IPS-NIHi11 (cell line): ENCODE data around the gene DPEP3.
"Not testable (repeated sequence)": the region's sequence is repeated elsewhere in the genome, so short reads cannot be mapped to it uniquely, and the experiment has no call there.

Experiments used
- DNase-seq: peaks from one replicate; pipeline ENCODE4 v3.0.0; 2012; ENCODE audit warnings: mixed read lengths, low spot score

DPEP3 gene, protein sequence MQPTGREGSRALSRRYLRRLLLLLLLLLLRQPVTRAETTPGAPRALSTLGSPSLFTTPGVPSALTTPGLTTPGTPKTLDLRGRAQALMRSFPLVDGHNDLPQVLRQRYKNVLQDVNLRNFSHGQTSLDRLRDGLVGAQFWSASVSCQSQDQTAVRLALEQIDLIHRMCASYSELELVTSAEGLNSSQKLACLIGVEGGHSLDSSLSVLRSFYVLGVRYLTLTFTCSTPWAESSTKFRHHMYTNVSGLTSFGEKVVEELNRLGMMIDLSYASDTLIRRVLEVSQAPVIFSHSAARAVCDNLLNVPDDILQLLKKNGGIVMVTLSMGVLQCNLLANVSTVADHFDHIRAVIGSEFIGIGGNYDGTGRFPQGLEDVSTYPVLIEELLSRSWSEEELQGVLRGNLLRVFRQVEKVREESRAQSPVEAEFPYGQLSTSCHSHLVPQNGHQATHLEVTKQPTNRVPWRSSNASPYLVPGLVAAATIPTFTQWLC

DNA sequence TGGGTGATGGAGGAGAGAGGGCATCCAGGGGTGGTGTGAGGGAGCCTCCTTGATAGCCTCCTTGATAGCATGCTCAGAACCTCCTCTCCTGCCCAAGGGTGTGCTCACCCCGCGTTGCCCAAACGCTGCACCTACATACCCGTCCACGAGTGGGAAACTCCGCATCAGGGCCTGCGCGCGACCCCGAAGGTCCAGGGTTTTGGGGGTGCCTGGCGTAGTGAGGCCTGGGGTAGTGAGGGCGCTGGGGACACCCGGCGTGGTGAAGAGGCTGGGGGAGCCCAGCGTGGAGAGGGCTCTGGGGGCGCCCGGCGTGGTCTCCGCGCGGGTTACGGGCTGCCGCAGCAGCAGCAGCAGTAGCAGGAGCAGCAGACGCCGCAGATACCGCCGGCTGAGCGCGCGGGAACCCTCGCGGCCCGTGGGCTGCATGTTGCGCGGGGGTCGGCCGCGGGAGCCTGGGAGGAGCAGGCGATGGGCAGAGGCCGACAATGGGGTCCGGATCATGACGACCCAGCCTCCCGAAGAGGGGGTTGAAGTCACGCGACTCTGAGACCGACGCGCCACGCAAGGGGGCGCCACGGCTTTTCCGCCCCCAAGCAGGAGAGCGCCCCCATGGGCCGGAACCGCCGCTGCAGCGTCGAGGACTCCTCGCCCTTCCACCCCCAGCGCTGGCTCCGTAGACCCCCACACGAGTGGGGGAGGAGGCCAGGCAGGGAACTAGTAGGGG, at the start of gene DPEP3:
Gene DPEP3 (minus strand): TSS at position 545 of the 724 bp plus-strand sequence. CDS start 119 bp downstream, at position 426.
- peak; percentile 75 for DNase-seq

DNA sequence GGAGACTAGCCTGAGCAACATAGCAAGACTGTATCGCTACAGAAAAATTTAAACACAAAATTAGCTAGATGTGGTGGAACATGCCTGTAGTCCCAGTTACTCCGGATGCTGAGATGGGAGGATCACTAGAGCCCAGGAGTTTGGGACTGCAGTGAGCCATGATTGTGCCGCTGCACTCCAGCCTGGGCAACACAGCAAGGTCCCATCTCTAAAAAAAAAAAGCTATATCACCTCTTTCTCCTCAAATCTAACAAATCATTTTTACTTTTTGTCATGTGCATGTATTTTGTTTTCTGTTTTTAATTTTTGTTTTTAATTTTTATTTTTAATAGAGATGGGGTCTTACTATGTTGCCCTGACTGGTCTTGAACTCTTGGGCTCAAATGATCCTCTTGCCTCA, 48.7 kb upstream of the DPEP3 start:
- DNase-seq, result no peak

DNA sequence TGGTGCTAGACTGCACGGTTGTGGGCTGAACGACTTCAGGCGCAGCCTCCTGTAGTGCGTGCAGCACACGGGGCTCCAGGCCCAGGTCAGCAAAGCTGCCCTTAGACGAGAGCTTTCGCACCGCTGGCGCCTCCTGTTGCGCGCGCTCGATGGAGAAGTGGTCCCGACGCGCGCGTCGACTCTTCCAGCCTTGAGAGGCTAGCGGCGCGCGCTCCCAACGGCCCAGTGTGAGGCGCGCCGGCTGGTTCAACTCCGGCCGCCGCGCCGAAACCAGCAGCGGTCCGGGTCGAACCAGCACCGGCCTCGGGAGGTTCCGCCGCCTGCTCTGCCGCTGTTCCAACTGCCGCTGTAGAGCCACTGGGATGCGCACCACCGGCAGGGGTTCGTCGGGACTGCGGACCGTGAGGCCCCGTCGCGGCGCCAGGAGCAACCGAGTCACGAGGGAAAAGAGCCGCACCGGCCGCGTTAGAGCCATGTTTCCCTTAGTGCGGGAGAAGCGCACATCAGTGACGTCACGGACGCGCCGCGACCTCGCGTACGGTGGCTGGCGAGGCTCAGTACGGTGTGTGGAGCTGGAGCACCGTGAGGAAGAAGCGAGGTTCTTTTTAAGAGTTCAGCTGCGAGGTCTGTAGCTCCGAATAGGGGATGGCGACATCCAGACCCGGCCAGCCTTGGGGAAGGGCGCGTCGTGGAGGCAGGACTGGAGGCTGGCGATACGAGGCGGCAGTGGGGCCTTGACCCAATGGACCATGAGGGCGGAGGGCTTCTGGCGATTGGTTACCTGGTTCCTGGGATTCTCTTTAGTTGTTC, 42.6 kb upstream of the DPEP3 start, which contains the start of the genes DDX28 and DUS2:
Gene DDX28 (minus strand): TSS at position 505 of the 810 bp plus-strand sequence. CDS start 30 bp downstream, at position 475.
Gene DUS2 (plus strand): TSS at position 557 of the 810 bp plus-strand sequence. CDS start 14,740 bp downstream, outside the sequence.
- peak; percentile 97 for DNase-seq

GRCh38 chr16:68022278-68022727, 42.0 kb upstream of the DPEP3 start:
- no peak for DNase-seq

GRCh38 chr16:68021490-68021889, 41.2 kb upstream of the DPEP3 start:
- DNase-seq, result no peak

GRCh38 chr16:68019167-68019680, 38.9 kb upstream of the DPEP3 start:
- DNase-seq, result no peak

DNA sequence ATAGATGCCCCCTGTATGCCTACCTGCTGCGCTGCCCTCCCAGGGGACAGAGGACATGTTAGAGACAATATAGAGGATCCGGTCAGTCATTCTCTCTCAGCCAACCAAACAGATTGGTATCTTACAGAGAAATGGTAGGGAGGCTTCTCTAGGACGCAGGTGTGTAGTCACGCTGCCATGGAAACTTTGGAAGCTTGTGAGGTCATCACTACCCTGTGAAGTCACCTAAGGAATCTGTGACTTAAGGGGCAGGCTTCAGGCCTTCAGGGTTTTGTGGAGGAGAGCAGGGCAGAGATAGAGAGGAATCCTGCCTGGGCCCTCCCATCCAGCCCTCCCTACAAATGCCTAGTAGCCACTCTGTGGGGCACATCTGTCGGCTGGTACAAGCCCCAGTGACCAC, 35.4 kb upstream of the DPEP3 start, which contains the start of gene DPEP2NB:
Gene DPEP2NB (minus strand): TSS at position 231 of the 400 bp plus-strand sequence. CDS start 141 bp downstream, at position 90.
- DNase-seq, result no peak

DNA sequence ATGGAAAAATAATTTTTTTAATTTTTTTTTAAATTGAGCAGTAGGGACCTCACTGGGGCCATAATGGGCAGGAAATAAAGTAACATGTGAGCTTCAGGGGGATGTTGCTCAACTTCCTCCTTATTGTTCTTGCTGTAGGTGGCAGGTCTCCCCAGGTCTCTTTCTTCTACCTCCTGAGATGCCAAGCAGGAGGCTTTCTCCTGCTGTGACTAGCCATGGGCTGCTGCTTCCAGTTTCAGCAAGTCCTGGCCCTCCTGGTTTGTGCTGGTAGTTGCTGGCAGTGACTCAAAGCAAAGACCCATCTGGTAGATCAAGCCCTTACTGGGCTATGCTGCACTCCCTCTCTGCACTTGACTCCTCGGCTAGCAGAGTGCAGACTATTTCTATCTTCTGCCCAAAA, 33.1 kb upstream of the DPEP3 start:
- no peak for DNase-seq

GRCh38 chr16:68009872-68010271, 29.6 kb upstream of the DPEP3 start:
- not testable (repeated sequence) for DNase-seq

DNA sequence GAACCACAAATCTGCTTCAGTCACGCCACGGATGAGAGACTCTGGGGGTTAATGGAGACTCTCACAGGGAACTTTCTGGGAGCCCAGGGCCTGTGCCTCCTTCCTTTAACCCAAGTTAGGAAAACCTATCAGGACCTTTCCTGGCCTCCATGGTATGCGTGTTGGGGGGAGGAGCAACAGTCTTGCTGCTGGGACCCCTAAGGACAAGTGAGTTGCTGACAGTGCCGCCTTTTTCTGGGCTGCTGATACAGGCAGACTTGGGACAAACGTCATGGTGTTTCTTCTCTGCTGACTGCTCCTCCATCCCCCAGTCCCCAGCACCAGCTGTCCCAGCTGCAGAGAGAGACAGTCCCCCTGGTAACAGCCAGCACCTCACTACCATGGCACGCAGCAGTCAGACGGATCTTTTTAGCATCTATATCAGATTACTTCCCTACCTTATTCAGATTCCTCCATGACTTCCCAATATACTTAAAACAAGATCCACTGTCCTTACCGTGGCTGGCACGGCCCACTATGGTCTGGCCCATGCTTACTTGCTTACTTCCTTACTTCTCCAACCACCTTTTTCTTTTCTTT, 28.9 kb upstream of the DPEP3 start:
- DNase-seq, result peak; percentile 51

DNA sequence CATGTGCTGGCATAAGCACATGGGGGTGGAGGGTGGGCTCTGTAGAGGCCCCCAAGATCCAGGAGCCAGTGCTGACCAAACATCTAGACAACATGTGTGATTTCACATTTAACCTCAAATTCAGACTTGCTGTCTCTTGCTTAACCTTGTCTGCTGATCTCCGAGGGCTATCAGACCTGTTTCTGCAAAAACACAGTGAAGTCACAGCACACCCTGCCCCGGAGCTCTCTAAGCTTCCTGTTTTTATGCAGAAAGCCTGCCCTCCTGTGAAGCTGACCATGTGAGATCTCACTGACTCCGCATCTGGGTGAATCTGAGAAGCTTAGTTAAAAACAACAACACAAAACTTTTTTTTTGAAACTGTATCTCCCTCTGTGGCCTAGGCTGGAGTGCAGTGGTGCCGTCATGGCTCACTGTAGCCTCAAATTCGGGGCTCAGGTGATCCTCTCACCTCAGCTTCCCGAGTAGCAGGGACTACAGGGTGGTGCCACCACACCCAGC, 25.5 kb upstream of the DPEP3 start:
- no peak for DNase-seq

DNA sequence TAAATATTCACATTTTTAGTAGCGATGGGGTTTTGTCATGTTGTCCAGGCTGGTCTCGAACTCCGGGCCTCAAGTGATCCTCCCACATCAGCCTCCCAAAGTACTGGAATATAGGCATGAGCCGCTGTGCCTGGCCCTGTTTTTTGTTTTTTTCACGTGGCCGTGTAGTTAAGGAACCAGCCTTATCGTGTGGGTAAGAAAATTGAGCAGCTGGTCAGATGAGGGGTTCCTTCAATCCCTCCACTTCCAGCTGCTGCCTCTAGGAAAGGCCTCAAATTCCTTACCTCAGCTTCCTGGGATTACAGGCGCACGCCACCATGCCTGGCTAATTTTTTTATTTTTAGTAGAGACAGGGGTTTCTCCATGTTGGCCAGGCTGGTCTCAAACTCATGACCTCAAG, 24.9 kb upstream of the DPEP3 start:
- no peak for DNase-seq

DNA sequence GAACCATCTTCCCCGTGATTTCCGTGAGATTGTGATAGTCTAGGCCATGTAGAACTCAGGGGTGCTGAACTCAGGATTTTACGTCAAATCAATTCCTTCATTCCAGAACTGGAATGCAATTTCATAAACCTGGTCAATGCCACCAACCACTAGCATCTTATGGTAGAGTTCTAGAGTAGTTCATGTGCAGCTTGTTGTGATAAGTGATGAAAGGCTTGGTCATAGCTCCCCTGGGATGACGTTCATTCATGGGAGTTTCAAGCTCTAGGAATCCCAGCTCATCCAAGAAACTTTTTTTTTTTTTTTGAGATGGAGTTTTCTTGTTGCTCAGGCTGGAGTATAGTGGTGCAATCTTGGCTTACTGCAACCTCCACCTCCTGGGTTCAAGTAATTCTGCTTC, 22.7 kb upstream of the DPEP3 start:
- no peak for DNase-seq

DNA sequence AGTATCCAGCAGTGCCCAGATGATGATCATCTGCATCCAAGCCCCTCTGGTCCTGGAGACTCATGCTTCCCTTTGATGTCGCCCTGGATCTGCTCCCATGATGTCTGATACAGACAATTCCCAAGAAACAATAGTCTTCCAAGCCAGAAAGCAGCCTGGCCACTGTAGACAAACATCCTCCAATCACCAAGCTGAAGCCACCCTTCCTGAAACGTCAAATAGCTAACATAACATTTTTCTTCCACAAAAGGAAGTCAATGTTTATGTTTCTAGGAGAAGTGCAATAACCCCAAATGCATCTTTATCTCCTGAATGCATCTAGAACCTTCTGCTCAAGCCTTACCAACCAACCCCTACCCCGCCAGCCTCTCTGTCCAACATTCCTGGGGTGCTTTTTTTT, 20.2 kb upstream of the DPEP3 start:
- DNase-seq, result no peak

DNA sequence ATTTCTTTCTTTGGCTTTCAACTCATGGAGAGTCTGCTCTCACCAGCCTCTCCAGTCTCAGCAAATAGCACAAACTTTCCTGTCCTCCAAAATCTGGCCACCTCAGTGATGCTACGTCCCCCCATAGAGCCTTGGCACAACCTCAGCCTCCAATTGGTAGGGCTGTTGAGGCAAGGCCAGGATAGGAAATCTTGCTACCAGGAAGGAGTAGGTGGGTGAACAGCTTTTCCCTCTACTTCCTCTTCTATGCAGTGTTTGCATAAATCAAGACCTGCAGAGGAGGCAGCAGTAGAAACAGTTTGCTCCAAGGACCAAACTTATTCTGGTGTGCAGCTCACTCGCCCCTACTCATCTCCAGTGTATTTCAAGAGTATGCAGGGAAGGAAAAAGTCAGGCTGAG, 19.7 kb upstream of the DPEP3 start:
- DNase-seq, result no peak

GRCh38 chr16:67998779-67999688, 18.7 kb upstream of the DPEP3 start, which contains the start of gene DPEP2:
DPEP2 (minus strand) TSS chr16:67999484; CDS start chr16:67993212, 6,272 bp downstream.
- not testable (repeated sequence) for DNase-seq

DNA sequence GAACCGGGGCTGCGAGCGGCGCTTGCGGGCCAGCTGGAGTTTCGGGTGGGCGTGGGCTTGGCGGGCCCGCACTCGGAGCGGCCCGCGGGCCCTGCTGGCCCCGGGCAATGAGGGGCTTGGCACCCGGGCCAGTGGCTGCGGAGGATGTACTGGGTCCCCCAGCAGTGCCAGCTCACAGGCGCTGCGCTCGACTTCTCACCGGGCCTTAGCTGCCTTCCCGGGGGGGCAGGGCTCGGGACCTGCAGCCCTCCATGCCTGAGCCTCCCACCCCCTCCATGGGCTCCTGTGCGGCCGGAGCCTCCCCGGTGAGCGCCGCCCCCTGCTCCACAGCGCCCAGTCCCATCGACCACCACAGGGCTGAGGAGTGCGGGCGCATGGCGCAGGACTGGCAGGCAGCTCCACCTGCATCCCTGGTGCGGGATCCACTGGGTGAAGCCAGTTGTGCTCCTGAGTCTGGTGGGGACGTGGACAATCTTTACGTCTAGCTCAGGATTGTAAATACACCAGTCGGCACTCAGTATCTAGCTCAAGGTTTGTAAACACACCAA, 18.0 kb upstream of the DPEP3 start:
- not testable (repeated sequence) for DNase-seq

- no peak for DNase-seq
These were observed 16.4 kb upstream of the DPEP3 start for GRCh38 chr16:67996666-67997065.

DNA sequence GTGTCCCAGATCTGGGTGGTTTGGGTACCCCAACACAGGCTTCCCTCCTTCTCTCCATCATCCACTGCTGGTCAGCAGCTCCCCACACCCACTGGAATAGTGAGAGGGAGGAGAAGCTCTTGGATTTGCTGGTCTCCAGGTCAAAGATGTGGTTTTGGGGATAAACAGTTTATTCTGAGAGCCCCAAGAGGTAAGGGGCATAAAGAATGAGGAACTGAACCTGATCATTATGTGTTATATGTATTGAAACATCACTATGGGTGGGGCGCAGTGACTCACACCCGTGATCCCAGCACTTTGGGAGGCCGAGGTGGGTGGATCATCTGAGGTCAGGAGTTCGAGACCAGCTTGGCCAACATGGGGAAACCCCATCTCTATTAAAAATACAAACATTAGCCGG, 15.1 kb upstream of the DPEP3 start:
- no peak for DNase-seq
